Measurements from ENCODE around the gene GRSF1.
A peak's percentile ranks its signal among the peaks of the same experiment; 100 is the strongest.

GRSF1 gene

GRCh38 chr4:70839589-70840093 lies at the start of gene GRSF1:
TSS of gene GRSF1 (minus strand) at chr4:70839890. CDS start at chr4:70839827, 63 bp downstream.
- peak within 1 kb of the TSS; percentile 96 for H3K27ac ChIP-seq
- TF ChIP-seq ZFX (IDR thresholded peaks at IDR 0.05) (peak; percentile 75), CTCF (conservative IDR thresholded peaks at IDR 0.05) (no peak)

- H3K27ac ChIP-seq = no peak overlapping the region
- TF ChIP-seq CTCF (conservative IDR thresholded peaks at IDR 0.05) (no peak), ZFX (IDR thresholded peaks at IDR 0.05) (no peak)
These were observed 45.5 kb upstream of the GRSF1 start for GRCh38 chr4:70885174-70885573.

GRCh38 chr4:70880739-70881138 lies 41.0 kb upstream of the GRSF1 start:
- no peak for TF ChIP-seq ZFX (IDR thresholded peaks at IDR 0.05)
- no peak for TF ChIP-seq CTCF (conservative IDR thresholded peaks at IDR 0.05)
- H3K27ac ChIP-seq = no peak overlapping the region

GRCh38 chr4:70877556-70877955 lies 37.9 kb upstream of the GRSF1 start:
- TF ChIP-seq CTCF (conservative IDR thresholded peaks at IDR 0.05) (no peak), ZFX (IDR thresholded peaks at IDR 0.05) (no peak)

GRCh38 chr4:70874268-70875156 lies 34.8 kb upstream of the GRSF1 start:
- TF ChIP-seq CTCF (conservative IDR thresholded peaks at IDR 0.05) = no peak
- no peak for TF ChIP-seq ZFX (IDR thresholded peaks at IDR 0.05)
- H3K27ac ChIP-seq = no peak overlapping the region

More at GRCh38 chr4:70877556-70877955, 37.9 kb upstream of the GRSF1 start:
- no peak overlapping the region for H3K27ac ChIP-seq

- TF ChIP-seq ZFX (IDR thresholded peaks at IDR 0.05) = no peak
- no peak for TF ChIP-seq CTCF (conservative IDR thresholded peaks at IDR 0.05)
- H3K27ac ChIP-seq = no peak overlapping the region
These were observed 33.5 kb upstream of the GRSF1 start for GRCh38 chr4:70873216-70873615.

GRCh38 chr4:70868778-70869177 lies 29.1 kb upstream of the GRSF1 start:
- no peak overlapping the region for H3K27ac ChIP-seq

More at GRCh38 chr4:70868778-70869177, 29.1 kb upstream of the GRSF1 start:
- TF ChIP-seq ZFX (IDR thresholded peaks at IDR 0.05) (no peak), CTCF (conservative IDR thresholded peaks at IDR 0.05) (no peak)
